Karpas-422 (cell line): ENCODE data around the gene WDR49. TPM values are rescaled to one million over a fixed set of nuclear protein-coding genes. Genes with fewer than 3 reads are reported as not detected.

Experiments used
- DNase-seq: peaks from one replicate; pipeline ENCODE4 v3.0.0-alpha.2; 2015
- H2AFZ ChIP-seq: fragments of 200-600 bp; sonication (generic); 2 replicates; pipeline ENCODE4 v1.6.1; 2014; ENCODE audit warnings: antibody characterized with exemption, low read length, mixed read lengths
- H3K27ac ChIP-seq: fragments of 200-600 bp; sonication (generic); 2 replicates; pipeline ENCODE4 v1.5.1; 2014; ENCODE audit warnings: mild to moderate bottlenecking, low read length, moderate library complexity
- H3K27me3 ChIP-seq: fragments of 200-600 bp; sonication (generic); 2 replicates; pipeline ENCODE4 v1.6.1; 2014; ENCODE audit warnings: low read length, mixed read lengths
- H3K36me3 ChIP-seq: fragments of 200-600 bp; sonication (generic); 2 replicates; pipeline ENCODE4 v1.6.1; 2014; ENCODE audit warnings: low read length, mixed read lengths; ENCODE audit not compliant: insufficient read depth
- H3K4me1 ChIP-seq: fragments of 200-600 bp; sonication (generic); 2 replicates; pipeline ENCODE4 v1.6.1; 2014; ENCODE audit warnings: mild to moderate bottlenecking, low read length, mixed read lengths
- H3K4me2 ChIP-seq: fragments of 200-600 bp; sonication (generic); 2 replicates; pipeline ENCODE4 v1.6.1; 2014; ENCODE audit warnings: low read length, low read depth, mild to moderate bottlenecking; ENCODE audit not compliant: poor library complexity, severe bottlenecking
- H3K4me3 ChIP-seq: fragments of 200-600 bp; sonication (generic); 2 replicates; pipeline ENCODE4 v1.5.1; 2014; ENCODE audit warnings: mild to moderate bottlenecking, antibody characterized with exemption, low read length, mixed read lengths
- H3K79me2 ChIP-seq: fragments of 200-600 bp; sonication (generic); 2 replicates; pipeline ENCODE4 v1.6.1; 2014; ENCODE audit warnings: mild to moderate bottlenecking, low read length, mixed read lengths
- H3K9ac ChIP-seq: fragments of 200-600 bp; sonication (generic); 2 replicates; pipeline ENCODE4 v1.6.0; 2014; ENCODE audit warnings: low read length
- H3K9me2 ChIP-seq: fragments of 200-600 bp; sonication (generic), shearing (Covaris generic); replicated peaks from 2 replicates; pipeline ENCODE4 v1.6.0; 2014; ENCODE audit warnings: mild to moderate bottlenecking, low read length, moderate library complexity; ENCODE audit not compliant: insufficient read depth
- H3K9me3 ChIP-seq: fragments of 300-700, 200-600 bp; sonication (generic); 2 replicates; pipeline ENCODE4 v1.6.1; 2014; ENCODE audit warnings: low read length, mixed read lengths
- H4K20me1 ChIP-seq: fragments of 200-600 bp; sonication (generic); 2 replicates; pipeline ENCODE4 v1.6.1; 2014; ENCODE audit warnings: mild to moderate bottlenecking, antibody characterized with exemption, low read length, low read depth; ENCODE audit not compliant: insufficient read depth
- total RNA-seq: library from RNA; depleted of rRNA; stranded (reverse); fragments of >200 nt; shearing (Covaris generic); gene quantifications from 2 replicates; pipeline ENCODE4 v1.2.3, GENCODE V29; 2014; ENCODE audit warnings: low replicate concordance

Gene WDR49
- total RNA-seq, 1 experiment from 2014 or later, result not detected

- Histone ChIP-seq H3K27ac (no peak overlapping the region), H3K9ac (no peak overlapping the region), H3K4me2 (no peak overlapping the region), H3K36me3 (no peaks in the 10 kb centered on the region), H3K4me1 (no peaks in the 10 kb centered on the region), H3K79me2 (no peaks in the 10 kb centered on the region), H3K9me2 (no peaks in the 10 kb centered on the region), H4K20me1 (no peaks in the 10 kb centered on the region), H3K4me3 (no peak overlapping the region), H2AFZ (no peak overlapping the region), H3K9me3 (no peaks in the 10 kb centered on the region), H3K27me3 (no peaks in the 10 kb centered on the region)
- DNase-seq, result no peak
These were observed 199.9 kb downstream of the WDR49 start for GRCh38 chr3:167453815-167454214.

DNA sequence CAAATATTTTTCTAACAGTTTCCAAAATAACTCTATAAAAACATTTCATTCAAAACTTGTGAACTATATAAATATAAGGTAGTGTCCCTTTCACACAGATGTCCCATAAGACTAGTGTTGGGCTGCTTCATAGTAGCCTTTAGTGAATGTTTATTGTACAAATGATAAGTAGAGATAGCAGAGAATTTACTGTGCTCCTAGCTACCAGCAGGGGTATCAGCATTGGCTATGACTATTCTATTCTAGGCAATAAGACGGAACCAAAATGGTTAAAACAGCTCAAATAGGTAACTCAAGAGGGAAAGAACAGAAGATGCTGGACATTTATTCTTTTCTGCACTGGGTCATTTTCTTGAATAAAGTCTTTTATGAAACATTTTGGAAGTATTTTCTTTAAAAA, 202.5 kb downstream of the WDR49 start:
- Histone ChIP-seq H3K27ac (no peak overlapping the region), H3K9ac (no peak overlapping the region), H2AFZ (no peak overlapping the region), H3K79me2 (no peaks in the 10 kb centered on the region), H3K9me2 (no peaks in the 10 kb centered on the region), H3K4me3 (no peak overlapping the region), H3K4me1 (no peaks in the 10 kb centered on the region), H3K36me3 (no peaks in the 10 kb centered on the region), H3K9me3 (no peaks in the 10 kb centered on the region), H3K27me3 (no peaks in the 10 kb centered on the region), H4K20me1 (no peaks in the 10 kb centered on the region), H3K4me2 (no peak overlapping the region)
- no peak for DNase-seq

DNA sequence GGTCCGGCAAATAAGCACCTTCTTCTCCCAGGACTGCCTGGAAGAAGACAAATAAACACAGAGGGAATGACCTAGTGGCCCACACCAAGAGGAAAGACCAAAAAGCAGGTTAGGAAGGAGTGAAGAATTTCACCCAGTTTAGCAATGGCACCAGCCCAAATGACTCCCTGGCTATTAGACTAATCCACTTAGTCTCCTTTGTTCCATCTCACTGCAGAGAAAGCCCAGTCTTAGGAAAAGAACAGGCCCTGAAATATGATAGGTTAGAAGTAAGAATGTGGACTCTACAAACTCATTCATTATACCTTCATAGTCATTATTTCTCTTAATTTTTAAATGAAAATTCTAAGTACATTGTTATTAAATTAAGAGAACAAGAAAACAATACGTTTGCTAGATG, 203.1 kb downstream of the WDR49 start:
- Histone ChIP-seq H3K4me2 (no peak overlapping the region), H3K9ac (no peak overlapping the region), H3K4me1 (no peaks in the 10 kb centered on the region), H3K27me3 (no peaks in the 10 kb centered on the region), H3K4me3 (no peak overlapping the region), H3K36me3 (no peaks in the 10 kb centered on the region), H3K79me2 (no peaks in the 10 kb centered on the region), H3K9me2 (no peaks in the 10 kb centered on the region), H3K9me3 (no peaks in the 10 kb centered on the region), H4K20me1 (no peaks in the 10 kb centered on the region), H2AFZ (no peak overlapping the region), H3K27ac (no peak overlapping the region)
- no peak for DNase-seq

DNA sequence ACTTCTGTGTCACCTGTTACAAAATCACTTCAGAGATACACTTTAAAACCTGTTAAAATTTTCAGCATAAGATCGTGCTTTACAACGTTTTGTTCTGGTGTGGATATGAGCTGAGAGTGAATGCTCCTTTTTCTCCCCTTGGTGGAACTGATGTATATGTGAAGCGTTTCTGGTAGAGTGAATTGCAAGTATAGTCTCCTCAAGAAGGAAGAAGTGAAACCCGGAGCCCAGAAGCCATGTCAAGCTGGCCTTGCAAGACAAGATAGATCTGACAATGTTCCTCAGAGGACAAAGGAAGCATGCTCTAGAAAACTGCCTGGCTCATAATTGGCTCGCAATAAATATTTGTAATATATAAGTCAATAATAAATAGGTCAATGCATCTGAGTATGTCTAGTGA, 203.5 kb downstream of the WDR49 start:
- Histone ChIP-seq H3K27me3 (no peaks in the 10 kb centered on the region), H3K36me3 (no peaks in the 10 kb centered on the region), H3K27ac (no peak overlapping the region), H2AFZ (no peak overlapping the region), H3K9me3 (no peaks in the 10 kb centered on the region), H3K4me1 (no peaks in the 10 kb centered on the region), H3K9ac (no peak overlapping the region), H3K4me3 (no peak overlapping the region), H3K4me2 (no peak overlapping the region), H3K9me2 (no peaks in the 10 kb centered on the region), H3K79me2 (no peaks in the 10 kb centered on the region), H4K20me1 (no peaks in the 10 kb centered on the region)
- DNase-seq, result peak; percentile 49

DNA sequence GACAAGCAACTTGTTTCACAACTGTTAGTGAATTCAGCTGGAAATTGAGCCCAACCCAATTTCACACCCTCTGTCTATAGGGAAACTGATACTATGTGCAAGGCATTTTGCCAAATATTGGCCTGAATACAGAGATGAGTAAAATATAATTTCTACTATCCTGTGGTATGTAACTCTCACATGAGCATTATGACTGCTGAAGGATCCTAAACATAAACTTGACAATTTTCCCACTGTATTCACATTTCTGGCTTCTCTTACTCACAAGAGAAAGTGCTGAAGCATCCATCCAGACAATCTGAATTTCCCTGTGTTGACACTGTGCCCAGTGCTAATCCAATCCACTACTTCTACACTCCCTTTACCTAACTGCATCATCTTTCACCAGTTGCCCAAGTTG, 208.3 kb downstream of the WDR49 start:
- Histone ChIP-seq H3K9ac (no peak overlapping the region), H3K9me3 (no peaks in the 10 kb centered on the region), H3K27ac (no peak overlapping the region), H3K36me3 (no peaks in the 10 kb centered on the region), H3K79me2 (no peaks in the 10 kb centered on the region), H3K9me2 (no peaks in the 10 kb centered on the region), H3K4me1 (no peaks in the 10 kb centered on the region), H3K4me2 (no peak overlapping the region), H3K4me3 (no peak overlapping the region), H2AFZ (no peak overlapping the region), H4K20me1 (no peaks in the 10 kb centered on the region), H3K27me3 (no peaks in the 10 kb centered on the region)
- no peak for DNase-seq

- H3K9ac ChIP-seq, result no peak overlapping the region
- no peaks in the 10 kb centered on the region for H3K79me2 ChIP-seq
- no peaks in the 10 kb centered on the region for H3K27me3 ChIP-seq
- DNase-seq, result no peak
- H3K27ac ChIP-seq, result no peak overlapping the region
- no peak overlapping the region for H3K4me3 ChIP-seq
- no peaks in the 10 kb centered on the region for H3K9me3 ChIP-seq
- no peak overlapping the region for H3K4me2 ChIP-seq
- H3K4me1 ChIP-seq, result no peaks in the 10 kb centered on the region
- H2AFZ ChIP-seq, result no peak overlapping the region
- H3K9me2 ChIP-seq, result no peaks in the 10 kb centered on the region; the same call in 1 of the 2 replicates
- H3K36me3 ChIP-seq, result no peaks in the 10 kb centered on the region
- no peaks in the 10 kb centered on the region for H4K20me1 ChIP-seq
These were observed 212.5 kb downstream of the WDR49 start for GRCh38 chr3:167441256-167441655.

DNA sequence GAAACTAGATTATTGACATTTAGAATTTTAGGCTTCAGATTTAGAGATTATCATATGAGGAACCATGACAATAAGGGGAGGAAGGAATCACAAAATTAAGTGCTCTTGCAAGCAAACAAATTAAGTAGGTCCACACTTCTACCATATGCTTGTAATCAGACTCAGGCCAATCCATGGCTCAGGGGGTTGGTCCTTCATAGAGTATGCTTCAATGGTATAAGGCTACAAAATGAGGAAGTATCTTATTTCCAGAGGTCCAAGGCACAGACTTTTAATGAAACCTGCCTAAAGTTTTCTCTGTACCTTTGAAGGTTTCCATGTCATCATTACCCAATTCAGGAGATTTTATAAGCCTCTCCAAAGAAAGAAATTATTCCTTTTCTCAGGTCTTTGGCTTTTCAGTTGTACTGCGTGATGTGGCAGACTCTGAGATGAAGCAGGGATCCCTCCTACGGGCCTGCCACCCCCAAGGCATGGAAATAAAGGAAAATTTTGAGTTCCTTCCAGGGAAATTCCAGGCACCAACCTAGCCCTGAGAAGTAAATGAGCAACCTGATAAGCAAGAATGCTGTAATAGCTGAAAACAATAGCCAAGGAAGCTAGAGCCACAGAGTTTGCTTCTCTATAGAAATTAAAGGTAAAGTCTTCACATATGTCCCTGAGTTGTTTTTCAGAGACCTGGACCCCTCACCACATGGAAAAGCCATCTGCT, 216.2 kb downstream of the WDR49 start:
- no peak overlapping the region for H3K4me2 ChIP-seq

More for the DNA sequence above, 216.2 kb downstream of the WDR49 start:
- Histone ChIP-seq H3K4me1 (no peaks in the 10 kb centered on the region), H3K36me3 (no peaks in the 10 kb centered on the region), H3K79me2 (no peaks in the 10 kb centered on the region), H3K9ac (no peak overlapping the region), H3K9me3 (no peaks in the 10 kb centered on the region), H2AFZ (no peak overlapping the region), H3K9me2 (no peaks in the 10 kb centered on the region; the same call in 1 of the 2 replicates), H3K27me3 (no peaks in the 10 kb centered on the region), H4K20me1 (no peaks in the 10 kb centered on the region), H3K4me3 (no peak overlapping the region), H3K27ac (no peak overlapping the region)
- peak; percentile 57 for DNase-seq
